SK-N-SH (cell line): ENCODE results near the gene XIST. TPM values are rescaled to one million over a fixed set of nuclear protein-coding genes. Genes with fewer than 3 reads are reported as not detected.

Experiments used
- CTCF ChIA-PET: fragments of 300-600, 350-600 bp; formaldehyde crosslinking; extraction: SDS; loops from one replicate; lab custom pipeline; 2021; lab: Yijun Ruan, JAX
- POLR2A ChIA-PET: fragments of 350-600 bp; sonication (Branson Sonifier 250); formaldehyde crosslinking; extraction: SDS; loops from one replicate; lab custom pipeline; 2020; ENCODE audit warnings: antibody characterized with exemption, inconsistent platforms; lab: Yijun Ruan, JAX
- DNase-seq: peaks from one replicate; pipeline ENCODE4 v3.0.0; 2012
- H2AFZ ChIP-seq: fragments of 200-600 bp; sonication (generic); 2 replicates; pipeline ENCODE4 v1.8.1; 2016; ENCODE audit warnings: antibody characterized with exemption, mild to moderate bottlenecking, low read depth
- H3F3A ChIP-seq: fragments of 200-600 bp; sonication (generic); replicated peaks from 2 replicates; pipeline ENCODE3; 2016; ENCODE audit warnings: antibody characterized with exemption, mild to moderate bottlenecking; ENCODE audit not compliant: insufficient read depth
- H3K27ac ChIP-seq, 2 experiments: fragments of 200-500 bp in 1 of 2; fragments of 200-600 bp in 1 of 2; sonication (Bioruptor generic) in 1 of 2; sonication (generic), shearing (Covaris generic) in 1 of 2; 2 replicates each; pipeline versions ENCODE4 v1.5.1 to v1.6.1; 2014 to 2016; ENCODE audit warnings: low read depth in 2 of 2, inconsistent platforms in 1 of 2, low read length in 1 of 2, mild to moderate bottlenecking in 1 of 2, mixed read lengths in 1 of 2
- H3K27me3 ChIP-seq: fragments of 200-600 bp; sonication (generic), shearing (Covaris generic); 2 replicates; pipeline ENCODE4 v1.6.1; 2016; ENCODE audit warnings: mixed run types; ENCODE audit not compliant: insufficient read depth
- H3K36me3 ChIP-seq, 2 experiments: fragments of 200-500 bp in 1 of 2; fragments of 200-600 bp in 1 of 2; sonication (Bioruptor generic) in 1 of 2; sonication (generic) in 1 of 2; replicated peaks in 1 of 2; 2 replicates each; pipeline versions ENCODE3 to v1.5.1; 2014 to 2016; ENCODE audit warnings: low read length in 1 of 2, mild to moderate bottlenecking in 1 of 2; ENCODE audit not compliant: insufficient read depth in 2 of 2, control insufficient read depth in 1 of 2
- H3K4me1 ChIP-seq, 2 experiments: fragments of 200-500 bp in 1 of 2; fragments of 200-600 bp in 1 of 2; sonication (Bioruptor generic) in 1 of 2; sonication (generic), shearing (Covaris generic) in 1 of 2; 2 replicates each; pipeline versions ENCODE4 v1.5.1 to v1.6.1; 2014 to 2016; ENCODE audit warnings: low read depth in 1 of 2, low read length in 1 of 2, mixed run types in 1 of 2; ENCODE audit not compliant: insufficient read depth in 2 of 2, control insufficient read depth in 1 of 2
- H3K4me2 ChIP-seq: fragments of 200-600 bp; sonication (generic), shearing (Covaris generic); 2 replicates; pipeline ENCODE4 v1.6.1; 2017; ENCODE audit warnings: mixed run types
- H3K4me3 ChIP-seq, 2 experiments: fragments of 200-500 bp in 1 of 2; fragments of 200-600 bp in 1 of 2; sonication (Bioruptor generic) in 1 of 2; sonication (generic), shearing (Covaris generic) in 1 of 2; 2 replicates each; pipeline versions ENCODE4 v1.5.1 to v1.8.1; 2014 to 2016; ENCODE audit warnings: low read depth in 2 of 2, inconsistent platforms in 1 of 2, low read length in 1 of 2, mild to moderate bottlenecking in 1 of 2, mixed read lengths in 1 of 2, moderate library complexity in 1 of 2
- H3K79me2 ChIP-seq: fragments of 200-600 bp; sonication (generic); 2 replicates; pipeline ENCODE4 v1.8.1; 2017; ENCODE audit warnings: mild to moderate bottlenecking; ENCODE audit not compliant: insufficient read depth
- H3K9ac ChIP-seq: fragments of 200-600 bp; sonication (generic); 2 replicates; pipeline ENCODE4 v1.6.1; 2017; ENCODE audit warnings: mixed run types
- H3K9me2 ChIP-seq: fragments of 200-600 bp; sonication (generic); 2 replicates; pipeline ENCODE4 v1.6.1; 2017; ENCODE audit warnings: mixed run types
- H3K9me3 ChIP-seq: fragments of 200-600 bp; sonication (generic); 2 replicates; pipeline ENCODE4 v1.6.1; 2017; ENCODE audit warnings: mixed run types, mild to moderate bottlenecking, moderate library complexity
- H4K20me1 ChIP-seq: fragments of 200-600 bp; sonication (generic); 2 replicates; pipeline ENCODE4 v1.6.1; 2017; ENCODE audit warnings: mild to moderate bottlenecking, mixed run types; ENCODE audit not compliant: insufficient read depth
- CTCF ChIP-seq: fragments of 200-600 bp; sonication (generic); IDR thresholded peaks from 2 replicates; pipeline ENCODE4 v1.6.1; 2017; ENCODE audit warnings: antibody characterized with exemption, mild to moderate bottlenecking, moderate library complexity
- EP300 ChIP-seq, 2 experiments: IDR thresholded peaks; 2 replicates each; pipeline versions ENCODE4 v1.4.0 to v1.6.1; 2012; ENCODE audit warnings: borderline replicate concordance in 1 of 2, low read depth in 1 of 2, low read length in 1 of 2
- FOSL2 ChIP-seq: IDR thresholded peaks from 2 replicates; pipeline ENCODE4 v1.4.0; 2012; ENCODE audit warnings: low read depth, mild to moderate bottlenecking, moderate library complexity, borderline replicate concordance
- FOXM1 ChIP-seq: IDR thresholded peaks from 2 replicates; pipeline ENCODE4 v1.4.0; 2012; ENCODE audit warnings: low read depth, mild to moderate bottlenecking
- RCOR1 ChIP-seq: fragments of 150-350 bp; IDR thresholded peaks from 2 replicates; pipeline ENCODE4 v1.6.1; 2017; ENCODE audit warnings: antibody characterized with exemption, low read length
- TAF1 ChIP-seq: IDR thresholded peaks from 2 replicates; pipeline ENCODE4 v1.6.1; 2012; ENCODE audit warnings: low read depth, mild to moderate bottlenecking, low read length, moderate library complexity, borderline replicate concordance
- WGBS: methylation state at CpG from one replicate; pipeline ENCODE4 v1.1.6; 2017; ENCODE audit warnings: low lambda C conversion rate; 5-methylcytosine and 5-hydroxymethylcytosine counted together
- polyA plus RNA-seq, 3 experiments: library from polyadenylated mRNA; depleted of rRNA; stranded (reverse); fragments of >200 nt; gene quantifications; 2 replicates each; pipeline ENCODE4 v1.2.3, GENCODE V29; 2012
- TF ChIP-seq, protein P1 (sequence below): IDR thresholded peaks from 2 replicates; pipeline ENCODE4 v1.4.0; 2012; ENCODE audit warnings: low read depth, borderline replicate concordance

XIST gene
- polyA plus RNA-seq, 1 of the 3 experiments (the other 2 are of a cell fraction): 135 TPM

DNA sequence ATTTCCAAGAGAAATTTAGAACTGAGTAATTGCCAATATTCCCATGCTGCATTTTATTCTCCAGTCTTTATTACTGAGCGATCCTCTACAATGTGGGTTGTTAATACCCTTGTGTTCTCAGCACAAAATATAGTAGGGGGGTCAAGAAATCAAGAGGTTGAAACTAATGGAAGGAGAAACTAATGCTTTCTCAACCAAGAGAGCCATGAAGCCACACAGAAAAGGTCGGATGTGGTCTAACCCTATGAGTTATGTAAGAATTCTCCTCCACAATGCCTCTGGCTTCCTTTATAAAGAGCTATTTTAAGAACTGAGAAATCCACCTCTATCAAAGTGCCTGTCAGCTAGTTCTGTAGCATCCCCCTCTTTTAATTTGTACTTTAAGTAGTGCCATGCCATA is 21.0 kb downstream of the XIST start:
- H3K36me3 ChIP-seq: peaks cover 59 to 60% of the 10 kb centered on the region in 2 experiments
- no peak overlapping the region for H3K4me2 ChIP-seq
- H3K27me3 ChIP-seq: no peaks in the 10 kb centered on the region
- H3K9ac ChIP-seq: no peak overlapping the region
- H3K9me2 ChIP-seq: no peaks in the 10 kb centered on the region
- POLR2A ChIA-PET: no interaction called here
- no peak for DNase-seq
- TF ChIP-seq CTCF (no peak), FOSL2 (no peak), FOXM1 (no peak), RCOR1 (no peak)
- no peak overlapping the region for H3K4me3 ChIP-seq
- no peak overlapping the region for H3K27ac ChIP-seq
- WGBS: 36% methylated on average over 2 of the region's 2 CpGs
- H3K79me2 ChIP-seq: peaks cover 100% of the 10 kb centered on the region
- peaks cover 3% of the 10 kb centered on the region for H3F3A ChIP-seq
- CTCF ChIA-PET: no interaction called here
- H3K9me3 ChIP-seq: no peaks in the 10 kb centered on the region
- H2AFZ ChIP-seq: no peak overlapping the region
- H3K4me1 ChIP-seq: no peaks in the 10 kb centered on the region; a peak in 1 of 4 replicates
- peaks cover 100% of the 10 kb centered on the region for H4K20me1 ChIP-seq

- ChIA-PET CTCF (no interaction called here), POLR2A (no interaction called here)
- H4K20me1 ChIP-seq: peaks cover 100% of the 10 kb centered on the region
- H3K9ac ChIP-seq: no peak overlapping the region
- H3F3A ChIP-seq: peaks cover 3% of the 10 kb centered on the region
- H3K27me3 ChIP-seq: no peaks in the 10 kb centered on the region
- TF ChIP-seq TAF1 (no peak), FOXM1 (no peak), EP300 (IDR thresholded peaks at IDR 0.05; ENCODE audit: borderline replicate concordance in 1 of 2, low read depth in 1 of 2, low read length in 1 of 2) (no peak)
- TF ChIP-seq, protein P1, sequence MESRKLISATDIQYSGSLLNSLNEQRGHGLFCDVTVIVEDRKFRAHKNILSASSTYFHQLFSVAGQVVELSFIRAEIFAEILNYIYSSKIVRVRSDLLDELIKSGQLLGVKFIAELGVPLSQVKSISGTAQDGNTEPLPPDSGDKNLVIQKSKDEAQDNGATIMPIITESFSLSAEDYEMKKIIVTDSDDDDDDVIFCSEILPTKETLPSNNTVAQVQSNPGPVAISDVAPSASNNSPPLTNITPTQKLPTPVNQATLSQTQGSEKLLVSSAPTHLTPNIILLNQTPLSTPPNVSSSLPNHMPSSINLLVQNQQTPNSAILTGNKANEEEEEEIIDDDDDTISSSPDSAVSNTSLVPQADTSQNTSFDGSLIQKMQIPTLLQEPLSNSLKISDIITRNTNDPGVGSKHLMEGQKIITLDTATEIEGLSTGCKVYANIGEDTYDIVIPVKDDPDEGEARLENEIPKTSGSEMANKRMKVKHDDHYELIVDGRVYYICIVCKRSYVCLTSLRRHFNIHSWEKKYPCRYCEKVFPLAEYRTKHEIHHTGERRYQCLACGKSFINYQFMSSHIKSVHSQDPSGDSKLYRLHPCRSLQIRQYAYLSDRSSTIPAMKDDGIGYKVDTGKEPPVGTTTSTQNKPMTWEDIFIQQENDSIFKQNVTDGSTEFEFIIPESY: no peak
- H2AFZ ChIP-seq: no peak overlapping the region
- DNase-seq: no peak
- no peaks in the 10 kb centered on the region for H3K9me2 ChIP-seq
- H3K4me3 ChIP-seq: no peak overlapping the region
- H3K27ac ChIP-seq: no peak overlapping the region
- H3K4me1 ChIP-seq: no peaks in the 10 kb centered on the region; a peak in 1 of 4 replicates
- 51% methylated on average over 9 of the region's 9 CpGs for WGBS
- H3K4me2 ChIP-seq: no peak overlapping the region
- peaks cover 98% of the 10 kb centered on the region for H3K79me2 ChIP-seq
- H3K9me3 ChIP-seq: no peaks in the 10 kb centered on the region
- peaks cover 55 to 60% of the 10 kb centered on the region in 2 experiments for H3K36me3 ChIP-seq
Measured at GRCh38 chrX:73830489-73831414, 21.8 kb downstream of the XIST start.
